Omental fat pad (tissue), 4 donors: Measurements from ENCODE around the gene PLSCR1. TPM values are rescaled to one million over a fixed set of nuclear protein-coding genes. Genes with fewer than 3 reads are reported as not detected.
"Not testable (repeated sequence)": the region's sequence is repeated elsewhere in the genome, so short reads cannot be mapped to it uniquely, and the experiment has no call there.

Experiments used
- ATAC-seq: fragments of 150-250 bp; one replicate; pipeline ENCODE4 v1.9.1; 2016; ENCODE audit warnings: mild to moderate bottlenecking, moderate library complexity; ENCODE audit not compliant: low FRiP score
- DNase-seq: peaks from one replicate; pipeline ENCODE4 v3.0.0-alpha.2; 2019; ENCODE audit warnings: low spot score
- total RNA-seq, 4 donors: library from RNA; depleted of rRNA; stranded (reverse); fragments of >200 nt; gene quantifications; one replicate each; pipeline ENCODE4 v1.1.0, GENCODE V29; 2016
- TF ChIP-seq, protein P1 (sequence below), 3 donors: fragments of 450-650 bp; IDR thresholded peaks; one replicate each; pipeline ENCODE4 v1.5.1; 2016 to 2017; ENCODE audit warnings: antibody characterized with exemption in 3 of 3, mild to moderate bottlenecking in 3 of 3, moderate library complexity in 2 of 3

The PLSCR1 gene
- total RNA-seq, 4 donors from 2014 or later, result 76.6 to 314 (median 189) TPM

DNA sequence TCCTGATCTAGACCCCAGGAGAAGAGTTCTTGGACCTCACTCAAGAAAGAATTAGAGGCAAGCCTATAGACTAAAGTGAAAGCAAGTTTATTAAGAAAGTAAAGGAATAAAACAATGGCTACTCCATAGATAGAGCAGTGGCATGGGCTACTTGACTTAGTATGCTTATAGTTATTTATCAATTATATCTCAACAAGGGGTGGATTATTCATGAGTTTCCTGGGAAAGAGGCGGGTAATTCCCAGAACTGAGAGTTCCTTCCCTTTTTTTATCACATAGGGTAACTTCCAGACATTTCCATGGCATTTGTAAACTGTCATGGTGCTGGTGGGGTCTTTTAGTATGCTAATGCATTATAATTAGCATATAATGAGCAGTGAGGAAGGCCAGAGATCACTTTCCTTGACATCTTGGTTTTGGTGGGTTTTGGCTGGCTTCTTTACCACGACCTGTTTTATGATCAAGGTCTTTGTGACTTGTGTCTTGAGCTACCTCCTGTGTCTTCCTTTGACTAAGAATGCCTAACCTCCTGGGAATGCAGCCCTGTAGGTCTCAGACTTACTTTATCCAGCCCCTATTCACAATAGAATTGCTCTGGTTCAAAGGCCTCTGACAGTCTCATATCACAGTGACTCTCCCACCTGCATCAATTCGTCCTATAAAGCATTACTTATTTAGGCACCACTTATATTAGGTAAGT, 39.8 kb downstream of the PLSCR1 start:
- ATAC-seq (no peak), DNase-seq (no peak)
- TF ChIP-seq, protein P1, sequence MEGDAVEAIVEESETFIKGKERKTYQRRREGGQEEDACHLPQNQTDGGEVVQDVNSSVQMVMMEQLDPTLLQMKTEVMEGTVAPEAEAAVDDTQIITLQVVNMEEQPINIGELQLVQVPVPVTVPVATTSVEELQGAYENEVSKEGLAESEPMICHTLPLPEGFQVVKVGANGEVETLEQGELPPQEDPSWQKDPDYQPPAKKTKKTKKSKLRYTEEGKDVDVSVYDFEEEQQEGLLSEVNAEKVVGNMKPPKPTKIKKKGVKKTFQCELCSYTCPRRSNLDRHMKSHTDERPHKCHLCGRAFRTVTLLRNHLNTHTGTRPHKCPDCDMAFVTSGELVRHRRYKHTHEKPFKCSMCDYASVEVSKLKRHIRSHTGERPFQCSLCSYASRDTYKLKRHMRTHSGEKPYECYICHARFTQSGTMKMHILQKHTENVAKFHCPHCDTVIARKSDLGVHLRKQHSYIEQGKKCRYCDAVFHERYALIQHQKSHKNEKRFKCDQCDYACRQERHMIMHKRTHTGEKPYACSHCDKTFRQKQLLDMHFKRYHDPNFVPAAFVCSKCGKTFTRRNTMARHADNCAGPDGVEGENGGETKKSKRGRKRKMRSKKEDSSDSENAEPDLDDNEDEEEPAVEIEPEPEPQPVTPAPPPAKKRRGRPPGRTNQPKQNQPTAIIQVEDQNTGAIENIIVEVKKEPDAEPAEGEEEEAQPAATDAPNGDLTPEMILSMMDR (IDR thresholded peaks at IDR 0.05), result no peak

DNA sequence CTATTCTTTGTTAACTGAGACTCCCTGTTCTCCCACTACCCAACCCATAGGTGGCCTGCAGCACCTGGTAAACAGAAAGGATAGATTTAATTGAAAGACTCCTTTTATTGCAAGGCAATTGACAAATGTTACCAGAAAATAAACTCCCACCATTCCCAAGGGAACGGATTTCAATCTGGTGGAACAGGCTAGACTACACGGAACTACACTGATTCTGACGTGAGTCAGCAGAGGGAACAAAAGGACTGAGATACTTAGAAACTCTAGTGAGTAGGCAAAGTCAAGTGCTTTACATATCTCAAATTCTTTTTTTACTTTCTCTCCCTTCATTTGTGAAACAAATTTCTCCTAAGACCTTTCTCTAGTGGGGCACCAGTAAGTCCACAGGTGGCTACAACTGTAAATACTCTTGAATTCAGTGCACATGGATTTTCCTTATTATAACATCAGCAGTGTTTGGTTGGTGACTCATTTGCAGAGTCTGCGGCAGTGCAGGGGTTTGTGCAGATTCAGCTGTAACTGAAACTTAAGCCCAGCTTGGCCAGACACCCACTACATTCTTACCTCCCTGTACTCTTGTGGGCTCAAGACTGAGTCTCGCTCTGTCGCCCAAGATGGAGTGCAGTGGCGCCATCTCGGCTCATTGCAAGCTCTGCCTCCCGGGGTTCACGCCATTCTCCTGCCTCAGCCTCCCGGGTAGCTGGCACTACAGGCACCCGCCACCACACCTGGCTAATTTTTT, 40.8 kb downstream of the PLSCR1 start:
- DNase-seq, result no peak
- TF ChIP-seq, protein P1 (IDR thresholded peaks at IDR 0.05), result no peak
- no peak for ATAC-seq

DNA sequence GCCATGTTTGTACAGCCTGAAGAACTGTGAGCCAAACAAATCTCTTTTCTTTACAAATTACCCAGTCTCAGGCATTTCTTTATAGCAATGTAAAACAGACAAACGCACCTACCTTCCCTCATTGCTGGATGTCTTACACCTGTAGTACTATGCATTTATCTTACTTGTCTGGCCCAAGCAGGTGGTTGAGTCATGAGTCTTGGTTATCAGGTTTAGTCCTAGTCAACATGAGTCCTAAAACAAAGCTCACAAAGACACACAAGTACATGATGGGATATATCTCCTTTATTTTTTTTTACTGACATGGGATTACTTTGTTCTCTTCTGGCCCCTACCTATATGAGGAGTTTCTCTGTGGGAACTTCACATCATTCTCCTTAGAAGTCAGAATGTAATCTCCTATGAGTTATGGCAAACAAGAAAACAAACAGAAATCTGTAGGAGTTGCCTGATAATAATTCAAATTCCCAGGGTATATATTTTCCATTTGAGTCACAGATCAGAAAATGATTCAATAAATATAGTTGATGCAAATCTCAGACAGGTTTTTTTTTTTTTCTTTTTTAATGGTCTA, 41.4 kb downstream of the PLSCR1 start:
- ATAC-seq (no peak), DNase-seq (no peak)
- TF ChIP-seq, protein P1 (IDR thresholded peaks at IDR 0.05), result no peak

DNA sequence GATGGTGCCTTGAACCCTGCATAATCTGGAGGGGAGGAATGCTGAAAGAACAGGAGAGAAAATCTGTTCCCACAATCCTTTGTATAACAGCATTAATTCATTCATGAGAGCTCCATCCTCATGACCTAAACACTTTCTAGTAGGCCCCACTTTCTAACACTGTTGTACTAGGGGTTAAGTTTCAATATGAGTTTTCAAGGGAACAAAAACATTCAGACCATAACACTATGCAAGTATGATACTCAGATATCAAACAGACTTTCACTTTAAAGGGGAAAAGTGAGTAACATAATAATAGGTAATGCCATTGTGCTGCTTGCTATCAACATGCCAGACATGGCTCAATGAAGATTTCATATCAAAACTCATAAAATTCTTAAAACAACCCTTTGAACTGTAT, 42.7 kb downstream of the PLSCR1 start:
- ATAC-seq, result no peak
- DNase-seq, result no peak
- TF ChIP-seq, protein P1 (IDR thresholded peaks at IDR 0.05), result no peak

DNA sequence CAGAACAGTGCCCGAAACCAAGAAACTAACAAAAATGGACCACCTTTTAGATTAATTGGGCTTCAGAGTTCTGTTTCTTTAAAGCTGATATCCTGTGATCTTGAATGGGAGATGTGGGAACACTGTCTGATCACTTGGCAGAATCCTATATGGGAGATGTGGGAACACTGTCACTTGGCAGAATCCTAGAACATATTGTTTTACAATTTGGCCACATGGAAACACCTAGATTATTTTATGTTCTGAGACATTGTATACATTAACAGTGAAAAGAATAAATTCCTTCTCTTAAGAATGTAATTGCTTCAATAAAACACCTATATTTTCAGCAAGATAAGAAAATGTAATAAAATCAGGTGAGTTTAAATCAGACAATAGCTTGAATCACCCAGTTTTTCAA, 44.7 kb downstream of the PLSCR1 start:
- DNase-seq (no peak), ATAC-seq (no peak)
- TF ChIP-seq, protein P1 (IDR thresholded peaks at IDR 0.05), result no peak

DNA sequence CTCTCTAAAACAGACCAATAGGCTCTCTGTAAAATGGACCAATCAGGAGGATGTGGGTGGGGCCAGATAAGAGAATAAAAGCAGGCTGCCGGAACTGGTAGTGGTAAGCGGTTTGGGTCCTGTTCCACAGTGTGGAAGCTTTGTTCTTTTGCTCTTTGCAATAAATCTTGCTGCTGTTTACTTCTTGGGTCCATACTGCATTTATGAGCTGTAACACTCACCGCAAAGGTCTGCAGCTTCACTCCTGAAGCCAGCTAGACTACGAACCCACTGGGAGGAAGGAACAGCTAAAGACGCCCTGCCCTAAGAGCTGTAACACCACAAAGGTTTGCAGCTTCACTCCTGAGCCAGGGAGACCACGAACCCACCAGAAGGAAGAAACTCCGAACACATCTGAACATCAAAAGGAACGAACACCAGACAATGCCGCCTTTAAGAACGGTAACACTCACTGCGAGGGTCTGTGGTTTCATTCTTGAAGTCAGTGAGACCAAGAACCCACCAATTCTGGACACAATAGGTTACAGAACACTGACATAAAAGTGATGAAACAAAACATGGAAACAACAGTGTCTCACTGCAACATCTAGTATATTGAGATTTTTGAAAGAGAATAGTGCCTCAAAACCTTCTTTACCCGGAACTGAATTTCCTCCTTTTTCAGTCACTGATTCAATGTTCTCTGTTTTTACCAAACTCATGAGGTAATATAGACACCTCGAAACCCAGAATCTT, 46.2 kb downstream of the PLSCR1 start:
- DNase-seq (no peak), ATAC-seq (no peak)
- TF ChIP-seq, protein P1 (IDR thresholded peaks at IDR 0.05), result no peak

DNA sequence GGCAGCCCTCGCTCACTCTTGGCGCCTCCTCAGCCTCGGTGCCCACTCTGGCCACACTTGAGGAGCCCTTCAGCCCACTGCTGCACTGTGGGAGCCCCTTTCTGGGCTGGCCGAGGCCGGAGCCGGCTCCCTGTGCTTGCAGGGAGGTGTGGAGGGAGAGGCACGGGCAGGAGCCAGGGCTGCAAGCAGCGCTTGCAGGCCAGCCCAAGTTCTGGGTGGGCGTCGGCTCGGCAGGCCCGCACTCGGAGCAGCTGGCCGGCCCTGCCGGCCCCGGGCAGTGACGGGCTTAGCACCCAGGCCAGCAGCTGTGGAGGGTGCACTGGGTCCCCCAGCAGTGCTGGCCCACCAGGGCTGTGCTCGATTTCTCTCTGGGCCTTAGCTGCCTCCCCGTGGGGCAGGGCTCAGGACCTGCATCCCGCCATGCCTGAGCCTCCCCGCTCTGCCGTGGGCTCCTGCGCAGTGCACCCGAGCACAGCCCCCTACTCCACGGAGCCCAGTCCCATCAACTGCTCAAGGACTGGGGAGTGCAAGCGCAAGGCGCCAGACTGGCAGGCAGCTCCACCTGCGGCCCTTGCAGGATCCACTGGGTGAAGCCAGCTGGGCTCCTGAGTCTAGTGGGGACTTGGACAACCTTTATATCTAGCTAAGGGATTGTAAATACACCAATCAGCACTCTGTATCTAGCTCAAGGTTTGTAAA, 47.1 kb downstream of the PLSCR1 start:
- DNase-seq, ATAC-seq: not testable (repeated sequence)
